Measurements from ENCODE around the gene SPAG17. TPM values are rescaled to one million over a fixed set of nuclear protein-coding genes. Genes with fewer than 3 reads are reported as not detected.

The SPAG17 gene
- total and polyA plus RNA-seq, 2 of the 13 experiments (the other 11 are each of a cell fraction or from before 2014, with no cell fraction given): not detected

GRCh38 chr1:118123116-118123839, 61.8 kb downstream of the SPAG17 start:
- ATAC-seq (no peak), DNase-seq (ENCODE audit: low spot score) (no peak), FAIRE-seq (no peak)
- H3K9me3 ChIP-seq (ENCODE audit: low read length): no peaks in the 10 kb centered on the region
- no peak overlapping the region for H3K4me3 ChIP-seq (replicated peaks in 1 of 3; ENCODE audit: insufficient read depth in 1 of 3, low read depth in 2 of 3, low read length in 3 of 3)
- H3K27me3 ChIP-seq (ENCODE audit: control insufficient read depth in 1 of 2, insufficient read depth in 2 of 2, low read length in 2 of 2): no peaks in the 10 kb centered on the region
- TF ChIP-seq RNF2 (conservative IDR thresholded peaks at IDR 0.05; ENCODE audit: low read depth) (no peak), SCMH1 (CRISPR knock-in tag; IDR thresholded peaks at IDR 0.05; ENCODE audit: borderline replicate concordance) (no peak), ZNF883 (CRISPR knock-in tag; IDR thresholded peaks at IDR 0.05; ENCODE audit: not compliant biosample characterization) (no peak), GTF2F1 (IDR thresholded peaks at IDR 0.05; ENCODE audit: low read length) (no peak), ZNF207 (IDR thresholded peaks at IDR 0.05; ENCODE audit: borderline replicate concordance) (no peak), SIX4 (CRISPR knock-in tag; IDR thresholded peaks at IDR 0.05) (no peak), ZBTB46 (CRISPR knock-in tag; IDR thresholded peaks at IDR 0.05; ENCODE audit: borderline replicate concordance) (no peak), ONECUT2 (CRISPR knock-in tag; IDR thresholded peaks at IDR 0.05) (no peak), ZNF138 (CRISPR knock-in tag; IDR thresholded peaks at IDR 0.05; ENCODE audit: low read depth) (no peak), FOXC1 (CRISPR knock-in tag; IDR thresholded peaks at IDR 0.05; ENCODE audit: borderline replicate concordance) (no peak), ZNF124 (CRISPR knock-in tag; IDR thresholded peaks at IDR 0.05) (no peak), ZNF451 (CRISPR knock-in tag; IDR thresholded peaks at IDR 0.05) (no peak), ZNF850 (CRISPR knock-in tag; conservative IDR thresholded peaks at IDR 0.05) (no peak), KMT2B (CRISPR knock-in tag; IDR thresholded peaks at IDR 0.05) (no peak), ZFP1 (CRISPR knock-in tag; IDR thresholded peaks at IDR 0.05) (no peak), MAF1 (CRISPR knock-in tag; IDR thresholded peaks at IDR 0.05; ENCODE audit: borderline replicate concordance) (no peak), ZNF33A (CRISPR knock-in tag; IDR thresholded peaks at IDR 0.05; ENCODE audit: borderline replicate concordance) (no peak), CEBPB (IDR thresholded peaks at IDR 0.05; ENCODE audit: borderline replicate concordance, low read depth, low read length) (no peak)
- TF ChIP-seq, protein P1, sequence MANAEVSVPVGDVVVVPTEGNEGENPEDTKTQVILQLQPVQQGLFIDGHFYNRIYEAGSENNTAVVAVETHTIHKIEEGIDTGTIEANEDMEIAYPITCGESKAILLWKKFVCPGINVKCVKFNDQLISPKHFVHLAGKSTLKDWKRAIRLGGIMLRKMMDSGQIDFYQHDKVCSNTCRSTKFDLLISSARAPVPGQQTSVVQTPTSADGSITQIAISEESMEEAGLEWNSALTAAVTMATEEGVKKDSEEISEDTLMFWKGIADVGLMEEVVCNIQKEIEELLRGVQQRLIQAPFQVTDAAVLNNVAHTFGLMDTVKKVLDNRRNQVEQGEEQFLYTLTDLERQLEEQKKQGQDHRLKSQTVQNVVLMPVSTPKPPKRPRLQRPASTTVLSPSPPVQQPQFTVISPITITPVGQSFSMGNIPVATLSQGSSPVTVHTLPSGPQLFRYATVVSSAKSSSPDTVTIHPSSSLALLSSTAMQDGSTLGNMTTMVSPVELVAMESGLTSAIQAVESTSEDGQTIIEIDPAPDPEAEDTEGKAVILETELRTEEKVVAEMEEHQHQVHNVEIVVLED (CRISPR knock-in tag; IDR thresholded peaks at IDR 0.05; ENCODE audit: borderline replicate concordance): no peak
- in situ Hi-C loops (cut with HindIII; ENCODE audit: extremely low pct_ligation_motif_present, low pct_unique_long_range_greater_than_20kb): no loop called here
- no peaks in the 10 kb centered on the region for H3K79me2 ChIP-seq (ENCODE audit: insufficient read depth, low read length)
- 0% methylated on average over 3 of the region's 3 CpGs for WGBS (ENCODE audit: low lambda C conversion rate)
- intact Hi-C loops (cut with micrococcal nuclease; ENCODE audit: unreplicated experiment): no loop called here
- no peak overlapping the region for H3K4me2 ChIP-seq (ENCODE audit: low read depth, low read length)
- no peak overlapping the region for H2AFZ ChIP-seq (ENCODE audit: low read length)
- peaks cover 11% of the 10 kb centered on the region for H3K4me1 ChIP-seq (ENCODE audit: insufficient read depth, low read length)
- H3K9ac ChIP-seq (ENCODE audit: insufficient read depth, low read depth, low read length): no peak overlapping the region
- BruUV-seq (replicated peaks): no TSS peak
- no peak overlapping the region for H3K27ac ChIP-seq (ENCODE audit: extremely low read length, insufficient read depth, low read length)
- H3K36me3 ChIP-seq (replicated peaks in 1 of 2; ENCODE audit: control insufficient read depth in 1 of 2, insufficient read depth in 2 of 2, low read length in 2 of 2): no peaks in the 10 kb centered on the region
- ChIA-PET CTCF (ENCODE audit: low intra/inter-chr PET ratio, low total read pairs) (no interaction called here), POLR2A (no interaction called here)
- no peaks in the 10 kb centered on the region for H4K20me1 ChIP-seq (ENCODE audit: insufficient read depth, low read length)
